ENCODE results near the gene MUSK. TPM values are rescaled to one million over a fixed set of nuclear protein-coding genes. Genes with fewer than 3 reads are reported as not detected.

The MUSK gene
- total and polyA plus RNA-seq, 2 of the 4 experiments (the other 2 are of a cell fraction) = 0.07 to 0.18 TPM

GRCh38 chr9:110814159-110814558 lies 145.6 kb downstream of the MUSK start:
- Histone ChIP-seq H3K14ac (replicated peaks; ENCODE audit: low read depth, low read length) (peak overlapping the region; percentile 44; the same call in 1 of the 2 replicates), H2BK20ac (ENCODE audit: low read depth, low read length) (no peak overlapping the region), H2BK5ac (ENCODE audit: low read depth, low read length, poor library complexity, severe bottlenecking) (no peak overlapping the region), H3K4me2 (ENCODE audit: low read depth, low read length) (no peak overlapping the region), H3K36me3 (ENCODE audit: control insufficient read depth, insufficient read depth, low read length) (no peaks in the 10 kb centered on the region), H4K5ac (ENCODE audit: low read depth, low read length) (no peak overlapping the region), H4K20me1 (ENCODE audit: insufficient read depth, low read length) (no peaks in the 10 kb centered on the region), H3K4me1 (ENCODE audit: control insufficient read depth, insufficient read depth, low read length) (no peaks in the 10 kb centered on the region), H3K9me1 (ENCODE audit: insufficient read depth, low read length) (no peaks in the 10 kb centered on the region; the same call in 1 of the 2 replicates), H3K18ac (ENCODE audit: low read depth, low read length) (no peak overlapping the region), H2AFZ (replicated peaks; ENCODE audit: low read length, poor library complexity) (no peak overlapping the region), H4K8ac (ENCODE audit: low read depth in 2 of 2, low read length in 2 of 2) (no peak overlapping the region), H3K9ac (ENCODE audit: low read depth, low read length) (no peak overlapping the region), H4K91ac (ENCODE audit: insufficient read depth, low read depth, low read length) (no peak overlapping the region), H3K4me3 (ENCODE audit: insufficient read depth, low read depth, low read length) (no peak overlapping the region), H2BK120ac (ENCODE audit: low read depth, low read length) (peak overlapping the region; percentile 3; the same call in 1 of the 2 replicates), H2AK5ac (ENCODE audit: low read depth, low read length) (no peak overlapping the region), H3K9me3 (ENCODE audit: control insufficient read depth, insufficient read depth, low read length) (no peaks in the 10 kb centered on the region), H3K56ac (ENCODE audit: extremely low read depth, insufficient read depth, low read length) (no peak overlapping the region), H3K27me3 (ENCODE audit: control insufficient read depth, insufficient read depth, low read length) (no peaks in the 10 kb centered on the region), H3K27ac (ENCODE audit: insufficient read depth, low read length) (no peak overlapping the region), H3K79me1 (ENCODE audit: low read depth in 1 of 2, low read length in 2 of 2) (no peaks in the 10 kb centered on the region), H3K23ac (ENCODE audit: low read depth, low read length) (no peak overlapping the region), H3K4ac (ENCODE audit: low read depth, low read length) (0 out of 2 replicates have a peak overlapping the region, but pooled peaks have one; percentile 5), H2AK9ac (replicated peaks; ENCODE audit: low read depth, low read length, poor library complexity) (no peak overlapping the region), H2BK15ac (ENCODE audit: low read depth, low read length) (0 out of 3 replicates have a peak overlapping the region, but pooled peaks have one; percentile 83)
- no CpG with 5 or more reads among the region's 2 CpGs for WGBS, 2 experiments (ENCODE audit: extremely low coverage in 2 of 2, insufficient read length in 1 of 2)
- intact Hi-C loops (cut with micrococcal nuclease) (no loop called here), dilution Hi-C loops (cut with HindIII; ENCODE audit: low sequenced_read_pairs, unreplicated experiment) (loop anchor here (25.0 kb wide), 1 partner anchor 102 kb away; no protein-coding TSS in a partner anchor), in situ Hi-C loops (cut with MboI; ENCODE audit: low sequenced_read_pairs) (no loop called here)
- ChIA-PET CTCF (no interaction called here), POLR2A (ENCODE audit: unreplicated experiment) (no interaction called here)
- DNase-seq = peak; percentile 25
- peak; percentile 24; the same call in 1 of the 2 replicates for ATAC-seq (ENCODE audit: low read depth)
- no TSS peak for BruUV-seq (replicated peaks)
- TF ChIP-seq MAFK (IDR thresholded peaks at IDR 0.05; ENCODE audit: low read depth, low read length) (no peak), POLR2A (IDR thresholded peaks at IDR 0.05; ENCODE audit: low read depth, low read length) (no peak), RCOR1 (IDR thresholded peaks at IDR 0.05; ENCODE audit: insufficient replicate concordance, low read length) (no peak), MAZ (IDR thresholded peaks at IDR 0.05; ENCODE audit: borderline replicate concordance, low read depth, low read length) (no peak), RFX5 (IDR thresholded peaks at IDR 0.05; ENCODE audit: low read depth, low read length) (no peak), CEBPB (IDR thresholded peaks at IDR 0.05; ENCODE audit: low read depth, low read length) (no peak), RAD21 (IDR thresholded peaks at IDR 0.05; ENCODE audit: low read length) (no peak), SMC3 (IDR thresholded peaks at IDR 0.05; ENCODE audit: low read depth, low read length) (no peak), USF2 (IDR thresholded peaks at IDR 0.05; ENCODE audit: low read depth, low read length) (no peak), BHLHE40 (IDR thresholded peaks at IDR 0.05; ENCODE audit: low read depth, low read length) (no peak), CHD1 (IDR thresholded peaks at IDR 0.05; ENCODE audit: low read depth, low read length) (no peak), ELK1 (IDR thresholded peaks at IDR 0.05; ENCODE audit: borderline replicate concordance, low read depth, low read length) (no peak)

Data from IMR-90 (cell line).